ENCODE measurements around the gene SLC25A45.
A peak's percentile ranks its signal among the peaks of the same experiment; 100 is the strongest.
"Not testable (repeated sequence)": the region's sequence is repeated elsewhere in the genome, so short reads cannot be mapped to it uniquely, and the experiment has no call there.

SLC25A45 gene

GRCh38 chr11:65421794-65422632 lies 39.6 kb upstream of the SLC25A45 start:
- DNase-seq (ENCODE audit: low read depth): no peak

GRCh38 chr11:65420979-65421793 lies 38.7 kb upstream of the SLC25A45 start:
- DNase-seq (ENCODE audit: low read depth): no peak

- no peak for DNase-seq (ENCODE audit: low read depth)
Observed at GRCh38 chr11:65420506-65420905, 38.1 kb upstream of the SLC25A45 start.

GRCh38 chr11:65419772-65420481 lies 37.5 kb upstream of the SLC25A45 start:
- peak; percentile 68 for DNase-seq (ENCODE audit: low read depth)

GRCh38 chr11:65419460-65419771 lies 37.0 kb upstream of the SLC25A45 start:
- no peak for DNase-seq (ENCODE audit: low read depth)

GRCh38 chr11:65418681-65419459 lies 36.4 kb upstream of the SLC25A45 start:
- DNase-seq (ENCODE audit: low read depth): peak; percentile 93

- no peak for DNase-seq (ENCODE audit: low read depth)
Observed at GRCh38 chr11:65418431-65418680, 35.9 kb upstream of the SLC25A45 start.

GRCh38 chr11:65417702-65418430 lies 35.4 kb upstream of the SLC25A45 start:
- DNase-seq (ENCODE audit: low read depth): no peak

- no peak for DNase-seq (ENCODE audit: low read depth)
Observed at GRCh38 chr11:65416841-65417701, 34.6 kb upstream of the SLC25A45 start.

- DNase-seq (ENCODE audit: low read depth): peak; percentile 62
Observed at GRCh38 chr11:65416341-65416824, 33.9 kb upstream of the SLC25A45 start.

- DNase-seq (ENCODE audit: low read depth): no peak
Observed at GRCh38 chr11:65415499-65416340, 33.3 kb upstream of the SLC25A45 start.

GRCh38 chr11:65414776-65415498 lies 32.5 kb upstream of the SLC25A45 start:
- no peak for DNase-seq (ENCODE audit: low read depth)

GRCh38 chr11:65413077-65413664 lies 30.7 kb upstream of the SLC25A45 start:
- DNase-seq (ENCODE audit: low read depth): not testable (repeated sequence)

- DNase-seq (ENCODE audit: low read depth): no peak
Observed at GRCh38 chr11:65412271-65413076, 30.0 kb upstream of the SLC25A45 start.

GRCh38 chr11:65411681-65412070 lies 29.2 kb upstream of the SLC25A45 start:
- no peak for DNase-seq (ENCODE audit: low read depth)

- DNase-seq (ENCODE audit: low read depth): no peak
Observed at GRCh38 chr11:65410936-65411680, 28.7 kb upstream of the SLC25A45 start.
